ENCODE measurements around the gene ECHDC3.

ECHDC3 gene

DNA sequence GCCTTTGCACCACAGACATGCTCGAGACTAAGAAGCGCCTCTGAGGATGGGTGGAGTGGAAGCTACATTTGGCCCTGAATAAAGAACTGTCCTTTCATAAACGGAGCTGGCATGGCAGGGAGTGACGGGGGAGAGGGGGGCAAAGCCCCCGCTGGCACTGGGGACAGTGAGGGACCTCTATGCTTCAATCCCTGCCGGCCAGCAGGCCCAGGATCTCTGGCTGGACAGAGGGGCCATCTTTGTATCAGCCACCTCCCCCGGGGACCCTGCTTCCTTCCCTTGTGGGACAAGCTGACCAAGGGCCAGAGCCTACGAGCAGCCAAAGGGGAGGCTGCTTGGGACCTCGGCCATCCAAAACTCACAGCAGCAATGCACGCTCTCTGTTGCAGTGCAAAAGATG is 28.2 kb upstream of the ECHDC3 start:
- DNase-seq (ENCODE audit: extremely low spot score), result no peak
- ChIA-PET CTCF (interaction anchor here (0.7 kb wide), 1 partner anchor 9 kb away, joined by 3 read pairs; no protein-coding TSS in a partner anchor), POLR2A (no interaction called here)
- TF ChIP-seq FOXK2 (IDR thresholded peaks at IDR 0.05) (no peak), L3MBTL2 (conservative IDR thresholded peaks at IDR 0.05) (no peak), ARNT (IDR thresholded peaks at IDR 0.05) (no peak), TARDBP (IDR thresholded peaks at IDR 0.05) (no peak), NFRKB (IDR thresholded peaks at IDR 0.05) (no peak)

DNA sequence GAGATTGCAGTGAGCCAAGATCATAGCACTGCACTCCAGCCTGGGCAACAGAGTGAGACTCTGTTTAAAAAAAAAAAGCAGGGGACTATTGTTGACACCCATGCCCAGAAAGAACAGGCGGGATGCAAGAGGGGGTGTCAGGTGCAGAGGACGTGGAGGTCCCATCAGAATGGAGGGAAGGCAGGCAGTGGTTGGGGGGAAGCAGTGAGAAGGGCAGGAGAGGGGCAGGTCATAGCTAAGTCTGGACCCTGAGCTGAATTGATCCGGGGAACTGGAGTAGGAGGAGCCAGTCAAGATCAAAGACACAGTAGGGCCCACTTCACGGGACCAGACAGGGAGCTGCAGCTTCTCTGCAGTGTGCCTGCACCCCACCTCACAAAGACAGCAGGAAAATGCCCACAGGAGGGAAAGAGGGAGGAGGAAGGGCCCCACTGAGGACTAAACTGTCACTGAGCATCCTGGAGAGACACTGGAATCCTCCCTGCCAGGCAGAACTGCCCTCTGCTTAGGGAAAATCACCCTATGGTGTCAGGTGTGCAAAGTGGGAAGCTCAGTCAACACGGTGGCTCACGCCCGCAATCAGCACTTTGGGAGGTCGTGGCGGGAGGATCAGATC is 27.3 kb upstream of the ECHDC3 start:
- ChIA-PET CTCF (no interaction called here), POLR2A (no interaction called here)
- no peak for DNase-seq (ENCODE audit: extremely low spot score)
- TF ChIP-seq, protein P1, sequence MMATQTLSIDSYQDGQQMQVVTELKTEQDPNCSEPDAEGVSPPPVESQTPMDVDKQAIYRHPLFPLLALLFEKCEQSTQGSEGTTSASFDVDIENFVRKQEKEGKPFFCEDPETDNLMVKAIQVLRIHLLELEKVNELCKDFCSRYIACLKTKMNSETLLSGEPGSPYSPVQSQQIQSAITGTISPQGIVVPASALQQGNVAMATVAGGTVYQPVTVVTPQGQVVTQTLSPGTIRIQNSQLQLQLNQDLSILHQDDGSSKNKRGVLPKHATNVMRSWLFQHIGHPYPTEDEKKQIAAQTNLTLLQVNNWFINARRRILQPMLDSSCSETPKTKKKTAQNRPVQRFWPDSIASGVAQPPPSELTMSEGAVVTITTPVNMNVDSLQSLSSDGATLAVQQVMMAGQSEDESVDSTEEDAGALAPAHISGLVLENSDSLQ (IDR thresholded peaks at IDR 0.05), result no peak
- TF ChIP-seq FOXM1 (IDR thresholded peaks at IDR 0.05; ENCODE audit: borderline replicate concordance) (no peak), ZNF384 (IDR thresholded peaks at IDR 0.05) (no peak), SP1 (IDR thresholded peaks at IDR 0.05) (no peak)

DNA sequence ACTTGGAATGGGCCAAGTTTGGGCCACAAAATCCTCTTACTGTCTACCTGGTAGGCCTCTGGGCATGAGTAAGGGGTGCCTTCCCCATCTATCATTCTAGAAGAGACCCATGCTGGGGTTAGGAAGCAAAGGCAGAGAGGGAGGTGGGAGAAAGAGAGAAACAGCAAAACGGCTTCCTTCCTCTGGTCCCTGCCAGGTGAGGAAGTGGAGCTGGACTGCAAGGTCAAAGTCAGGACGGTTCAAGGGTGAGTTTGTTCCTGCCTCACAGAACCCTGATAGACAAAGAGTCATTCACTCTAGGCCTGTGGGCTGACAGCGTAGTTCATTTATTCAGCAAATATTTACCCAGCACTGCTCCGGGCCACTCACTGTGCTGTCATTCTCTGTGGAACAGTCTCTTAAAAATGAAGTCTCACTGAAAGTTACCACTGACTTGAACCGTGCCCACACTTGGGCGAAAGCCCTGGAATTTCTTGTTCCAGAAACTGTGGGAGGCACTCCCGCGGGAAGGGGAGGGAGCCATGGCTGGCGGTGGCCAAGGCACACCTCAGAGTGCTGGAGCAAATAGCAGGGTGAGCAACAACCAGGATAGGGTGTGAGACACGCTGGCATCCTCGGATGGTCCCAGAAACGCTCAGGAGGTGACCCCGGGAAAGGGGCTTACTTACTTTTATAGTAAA is 26.2 kb upstream of the ECHDC3 start:
- ChIA-PET CTCF (no interaction called here), POLR2A (no interaction called here)
- TF ChIP-seq TARDBP (IDR thresholded peaks at IDR 0.05) (no peak), FOXK2 (IDR thresholded peaks at IDR 0.05) (no peak), FOXA1 (IDR thresholded peaks at IDR 0.05) (no peak), HDGF (IDR thresholded peaks at IDR 0.05; ENCODE audit: borderline replicate concordance) (no peak), LEF1 (IDR thresholded peaks at IDR 0.05; ENCODE audit: borderline replicate concordance) (no peak), ZNF384 (IDR thresholded peaks at IDR 0.05) (no peak), BHLHE40 (IDR thresholded peaks at IDR 0.05; ENCODE audit: borderline replicate concordance) (no peak), CTBP1 (IDR thresholded peaks at IDR 0.05; ENCODE audit: borderline replicate concordance) (no peak), ELF4 (IDR thresholded peaks at IDR 0.05) (no peak), NFRKB (IDR thresholded peaks at IDR 0.05) (no peak)
- DNase-seq (ENCODE audit: extremely low spot score), result no peak

DNA sequence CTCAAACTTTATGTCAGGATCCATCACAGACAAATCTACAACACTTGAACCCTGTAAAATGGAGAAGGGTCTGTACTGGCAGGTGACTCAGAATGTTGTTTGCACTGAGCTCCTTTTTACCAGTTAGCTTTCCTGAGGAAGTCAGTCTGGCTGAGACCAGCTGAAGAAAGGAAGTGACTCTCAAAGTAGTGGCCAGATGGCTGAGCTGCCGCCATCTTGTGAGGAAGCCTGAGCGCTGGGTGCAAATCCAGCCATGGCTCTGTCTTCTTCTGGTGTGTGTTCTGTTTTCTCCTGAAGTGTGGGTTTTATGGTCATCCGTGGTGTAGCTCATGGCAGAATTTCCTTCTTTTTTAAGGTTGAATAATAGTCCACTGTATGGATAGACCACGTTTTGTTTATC is 25.5 kb upstream of the ECHDC3 start:
- TF ChIP-seq SP1 (IDR thresholded peaks at IDR 0.05) (no peak), LEF1 (IDR thresholded peaks at IDR 0.05; ENCODE audit: borderline replicate concordance) (no peak), HDGF (IDR thresholded peaks at IDR 0.05; ENCODE audit: borderline replicate concordance) (no peak), ARNT (IDR thresholded peaks at IDR 0.05) (no peak), FOXK2 (IDR thresholded peaks at IDR 0.05) (no peak), CTBP1 (IDR thresholded peaks at IDR 0.05; ENCODE audit: borderline replicate concordance) (no peak), ELF4 (IDR thresholded peaks at IDR 0.05) (no peak)
- POLR2A ChIA-PET, result no interaction called here
- DNase-seq (ENCODE audit: extremely low spot score), result no peak
- CTCF ChIA-PET, result interaction anchor here (0.5 kb wide), 1 partner anchor 58 kb away, joined by 3 read pairs; no protein-coding TSS in a partner anchor

DNA sequence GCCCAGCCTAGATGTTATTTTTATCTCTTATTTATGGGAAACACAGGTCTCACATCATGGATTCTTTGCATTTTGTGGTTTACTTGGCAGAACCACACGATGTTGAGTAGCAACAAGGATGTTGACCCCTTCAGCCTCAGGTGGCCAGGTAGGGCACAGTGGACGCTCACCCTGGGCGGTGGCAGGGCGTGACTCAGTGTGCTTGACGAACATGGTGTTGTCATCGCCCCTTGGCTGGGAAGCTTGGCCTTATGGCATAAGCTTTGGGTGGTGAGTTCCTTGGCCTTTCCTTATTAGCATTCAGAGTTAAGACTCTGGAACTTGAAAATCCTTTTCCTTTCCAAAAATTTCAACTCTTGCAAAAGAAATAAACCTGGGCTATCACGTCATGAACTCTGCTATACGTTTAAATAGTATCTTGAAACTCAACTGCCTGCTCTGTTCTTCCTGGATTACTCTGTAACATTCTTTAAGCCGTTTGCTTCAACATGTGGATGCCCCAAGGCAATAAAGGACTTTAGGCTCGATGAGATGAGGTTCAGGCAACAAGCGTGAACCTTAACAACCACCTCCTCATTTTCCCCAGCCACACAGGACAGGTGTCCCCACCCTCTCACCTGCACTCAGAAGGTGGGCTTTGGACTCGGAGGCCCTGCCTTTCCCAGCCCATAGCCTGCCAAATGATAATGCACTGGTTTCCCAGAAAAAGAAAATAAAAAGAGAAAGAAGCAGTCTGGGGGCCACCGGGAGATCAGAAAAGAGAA is 22.5 kb upstream of the ECHDC3 start:
- no peak for DNase-seq (ENCODE audit: extremely low spot score)
- CTCF ChIA-PET, result interaction anchor here (1.1 kb wide), 1 partner anchor 100 kb away, joined by 3 read pairs; no protein-coding TSS in a partner anchor
- TF ChIP-seq FOXM1 (IDR thresholded peaks at IDR 0.05; ENCODE audit: borderline replicate concordance) (no peak), HDGF (IDR thresholded peaks at IDR 0.05; ENCODE audit: borderline replicate concordance) (no peak), ARNT (IDR thresholded peaks at IDR 0.05) (no peak), LEF1 (IDR thresholded peaks at IDR 0.05; ENCODE audit: borderline replicate concordance) (no peak), FOXA1 (IDR thresholded peaks at IDR 0.05) (no peak), L3MBTL2 (conservative IDR thresholded peaks at IDR 0.05) (no peak), BHLHE40 (IDR thresholded peaks at IDR 0.05; ENCODE audit: borderline replicate concordance) (no peak), SP1 (IDR thresholded peaks at IDR 0.05) (no peak), CTBP1 (IDR thresholded peaks at IDR 0.05; ENCODE audit: borderline replicate concordance) (no peak), SUZ12 (IDR thresholded peaks at IDR 0.05) (no peak), ELF4 (IDR thresholded peaks at IDR 0.05) (no peak)
- POLR2A ChIA-PET, result no interaction called here

DNA sequence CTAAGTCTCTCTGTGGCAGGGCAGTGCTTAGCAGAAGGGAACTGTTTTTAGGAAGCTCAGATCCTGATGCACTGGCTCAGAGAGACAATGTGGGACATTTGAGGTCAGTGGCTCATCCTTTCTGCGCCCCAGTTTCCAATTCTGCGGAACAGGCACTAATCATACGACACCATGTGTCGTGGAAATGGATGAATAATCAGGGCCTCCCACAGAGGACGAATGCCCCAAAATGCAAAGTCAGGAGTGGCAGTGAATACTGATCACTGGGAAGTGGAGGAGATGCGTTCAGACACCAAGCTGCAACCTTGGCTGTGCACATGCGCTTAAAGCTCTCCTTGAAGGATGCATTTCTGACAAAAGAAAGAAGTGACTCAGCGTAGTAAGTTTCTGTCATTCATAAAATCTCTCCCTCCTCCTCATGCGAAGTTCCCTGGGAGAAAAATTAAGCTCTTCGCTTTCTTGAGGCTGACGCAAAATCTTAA is 21.9 kb upstream of the ECHDC3 start:
- ChIA-PET CTCF (interaction anchor here (1.1 kb wide), 1 partner anchor 100 kb away, joined by 3 read pairs; no protein-coding TSS in a partner anchor), POLR2A (no interaction called here)
- no peak for DNase-seq (ENCODE audit: extremely low spot score)
- TF ChIP-seq ARNT (IDR thresholded peaks at IDR 0.05) (no peak), TARDBP (IDR thresholded peaks at IDR 0.05) (no peak), ELF4 (IDR thresholded peaks at IDR 0.05) (no peak), FOXA1 (IDR thresholded peaks at IDR 0.05) (no peak), LEF1 (IDR thresholded peaks at IDR 0.05; ENCODE audit: borderline replicate concordance) (no peak), BHLHE40 (IDR thresholded peaks at IDR 0.05; ENCODE audit: borderline replicate concordance) (no peak), ZNF384 (IDR thresholded peaks at IDR 0.05) (no peak), CTBP1 (IDR thresholded peaks at IDR 0.05; ENCODE audit: borderline replicate concordance) (no peak), L3MBTL2 (conservative IDR thresholded peaks at IDR 0.05) (no peak), SP1 (IDR thresholded peaks at IDR 0.05) (no peak), FOXM1 (IDR thresholded peaks at IDR 0.05; ENCODE audit: borderline replicate concordance) (no peak), HDGF (IDR thresholded peaks at IDR 0.05; ENCODE audit: borderline replicate concordance) (no peak), FOXK2 (IDR thresholded peaks at IDR 0.05) (no peak), NFRKB (IDR thresholded peaks at IDR 0.05) (no peak), SUZ12 (IDR thresholded peaks at IDR 0.05) (no peak)
- TF ChIP-seq, protein P1 (IDR thresholded peaks at IDR 0.05), result no peak
